Measurements from ENCODE around the gene ITM2B. TPM values are rescaled to one million over a fixed set of nuclear protein-coding genes. Genes with fewer than 3 reads are reported as not detected.
"Not testable (repeated sequence)": the region's sequence is repeated elsewhere in the genome, so short reads cannot be mapped to it uniquely, and the experiment has no call there.

The ITM2B gene
- polyA plus RNA-seq, 1 donor (not counting 4 experiments of a cell fraction or from before 2014, with no cell fraction given), result 401 TPM

DNA sequence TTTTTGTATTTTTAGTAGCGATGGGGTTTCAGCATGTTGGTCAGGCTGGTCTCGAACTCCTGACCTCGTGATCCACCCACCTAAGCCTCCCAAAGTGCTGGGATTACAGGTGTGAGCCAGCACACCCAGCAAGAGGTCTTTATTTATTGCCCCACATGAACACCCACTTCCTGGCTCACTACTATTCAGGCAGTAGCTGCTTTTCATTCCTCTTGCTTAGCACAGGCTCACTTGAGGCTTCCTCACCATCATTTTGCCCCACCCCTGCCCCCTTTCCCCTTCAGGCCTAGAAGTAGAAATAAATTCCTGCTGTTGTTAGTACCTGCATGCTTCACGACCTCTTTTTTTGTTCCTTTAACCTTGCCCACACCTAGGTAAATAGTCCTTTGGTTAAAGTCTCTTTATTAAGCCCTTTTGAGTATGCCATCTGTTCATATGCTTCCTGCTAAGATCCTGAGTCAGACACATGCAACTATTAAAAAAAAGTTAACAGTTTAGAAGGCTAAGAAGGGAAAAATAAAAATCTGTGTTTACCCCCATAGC, 33.5 kb upstream of the ITM2B start:
- dilution Hi-C loops (cut with MboI; ENCODE audit: extremely low pct_ligation_motif_present, low sequenced_read_pairs), result no loop called here
- H3K36me3 ChIP-seq (ENCODE audit: control insufficient read depth in 2 of 2, extremely low read depth in 1 of 2, insufficient read depth in 2 of 2, low read length in 2 of 2), result no peaks in the 10 kb centered on the region
- H3K9me1 ChIP-seq (ENCODE audit: control insufficient read depth, extremely low read depth, insufficient read depth, low read length), result no peaks in the 10 kb centered on the region
- no peak for TF ChIP-seq EZH2 (IDR thresholded peaks at IDR 0.05; ENCODE audit: low read length)
- H3K27me3 ChIP-seq (ENCODE audit: control insufficient read depth, extremely low read depth, insufficient read depth, low read length), result no peaks in the 10 kb centered on the region
- H3K9me3 ChIP-seq (ENCODE audit: control insufficient read depth, low read depth, low read length), result no peaks in the 10 kb centered on the region
- H3K9ac ChIP-seq (ENCODE audit: control insufficient read depth, extremely low read depth, insufficient read depth, low read length), result no peak overlapping the region
- no peak overlapping the region for H3K27ac ChIP-seq (ENCODE audit: control insufficient read depth, insufficient read depth, low read length)
- H3K4me3 ChIP-seq (ENCODE audit: control insufficient read depth in 2 of 3, extremely low read depth in 1 of 3, insufficient read depth in 2 of 3, low read depth in 1 of 3, low read length in 3 of 3), result no peak overlapping the region
- FAIRE-seq, result no peak
- no peaks in the 10 kb centered on the region for H4K20me1 ChIP-seq (ENCODE audit: control insufficient read depth, extremely low read depth, insufficient read depth, low read length)
- no peak overlapping the region for H3K4me2 ChIP-seq (ENCODE audit: control insufficient read depth, extremely low read depth, insufficient read depth, low read depth, low read length)
- no peak overlapping the region for H2AFZ ChIP-seq (ENCODE audit: control insufficient read depth, low read length)
- DNase-seq (ENCODE audit: low read depth, low spot score), result no peak
- H3K4me1 ChIP-seq (ENCODE audit: control insufficient read depth, extremely low read depth, insufficient read depth, low read length), result no peaks in the 10 kb centered on the region
- H3K79me2 ChIP-seq (ENCODE audit: control insufficient read depth, insufficient read depth, low read length), result no peaks in the 10 kb centered on the region

DNA sequence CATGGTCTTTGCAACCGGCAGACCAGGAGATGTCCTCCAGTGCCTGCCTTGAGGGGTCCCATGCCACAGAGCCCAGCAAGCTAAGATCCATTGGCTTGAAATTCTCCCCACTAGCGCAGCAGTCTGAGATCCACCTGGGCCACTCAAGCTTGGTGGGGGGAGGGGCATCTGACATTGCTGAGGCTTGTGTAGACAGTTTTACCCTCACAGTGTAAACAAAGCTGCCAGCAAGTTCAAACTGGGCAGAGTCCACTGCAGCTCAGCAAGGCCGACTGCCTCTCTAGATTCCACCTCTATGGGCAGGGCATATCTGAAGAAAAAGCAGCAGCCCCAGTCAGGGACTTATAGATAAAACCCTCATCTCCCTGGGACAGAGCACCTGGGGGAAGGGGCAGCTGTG, 32.0 kb upstream of the ITM2B start:
- Histone ChIP-seq H3K79me2 (ENCODE audit: control insufficient read depth, insufficient read depth, low read length) (no peaks in the 10 kb centered on the region), H4K20me1 (ENCODE audit: control insufficient read depth, extremely low read depth, insufficient read depth, low read length) (no peaks in the 10 kb centered on the region), H3K4me1 (ENCODE audit: control insufficient read depth, extremely low read depth, insufficient read depth, low read length) (no peaks in the 10 kb centered on the region), H3K36me3 (ENCODE audit: control insufficient read depth in 2 of 2, extremely low read depth in 1 of 2, insufficient read depth in 2 of 2, low read length in 2 of 2) (no peaks in the 10 kb centered on the region), H3K9me3 (ENCODE audit: control insufficient read depth, low read depth, low read length) (no peaks in the 10 kb centered on the region), H3K9ac (ENCODE audit: control insufficient read depth, extremely low read depth, insufficient read depth, low read length) (no peak overlapping the region), H3K4me3 (ENCODE audit: control insufficient read depth in 2 of 3, extremely low read depth in 1 of 3, insufficient read depth in 2 of 3, low read depth in 1 of 3, low read length in 3 of 3) (no peak overlapping the region), H3K27ac (ENCODE audit: control insufficient read depth, insufficient read depth, low read length) (no peak overlapping the region), H3K27me3 (ENCODE audit: control insufficient read depth, extremely low read depth, insufficient read depth, low read length) (no peaks in the 10 kb centered on the region), H3K9me1 (ENCODE audit: control insufficient read depth, extremely low read depth, insufficient read depth, low read length) (no peaks in the 10 kb centered on the region), H3K4me2 (ENCODE audit: control insufficient read depth, extremely low read depth, insufficient read depth, low read depth, low read length) (no peak overlapping the region), H2AFZ (ENCODE audit: control insufficient read depth, low read length) (no peak overlapping the region)
- dilution Hi-C loops (cut with MboI; ENCODE audit: extremely low pct_ligation_motif_present, low sequenced_read_pairs), result no loop called here
- DNase-seq (ENCODE audit: low read depth, low spot score) (no peak), FAIRE-seq (no peak)
- no peak for TF ChIP-seq EZH2 (IDR thresholded peaks at IDR 0.05; ENCODE audit: low read length)

DNA sequence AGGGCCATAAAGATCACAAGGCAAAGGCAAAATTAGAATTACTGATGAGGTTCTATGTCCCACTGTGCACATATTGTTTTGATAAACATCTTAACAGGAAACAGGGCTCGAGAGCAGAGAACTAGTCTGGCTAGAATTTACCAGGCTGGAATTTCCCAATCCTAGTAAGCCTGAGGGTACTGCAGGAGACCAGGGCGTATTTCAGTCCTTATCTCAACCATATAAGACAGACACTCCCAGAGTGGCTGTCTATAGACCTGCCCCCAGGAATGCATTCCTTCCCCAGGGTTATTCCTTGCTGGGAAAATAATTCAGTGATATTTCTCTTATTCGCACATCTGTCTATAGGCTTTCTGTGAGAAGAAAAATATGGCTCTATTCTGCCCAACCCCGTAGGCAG, 25.8 kb upstream of the ITM2B start:
- H3K4me2 ChIP-seq (ENCODE audit: control insufficient read depth, extremely low read depth, insufficient read depth, low read depth, low read length); H3K9me3 ChIP-seq (ENCODE audit: control insufficient read depth, low read depth, low read length); H3K27ac ChIP-seq (ENCODE audit: control insufficient read depth, insufficient read depth, low read length); FAIRE-seq; H3K9me1 ChIP-seq (ENCODE audit: control insufficient read depth, extremely low read depth, insufficient read depth, low read length); H3K4me3 ChIP-seq (ENCODE audit: control insufficient read depth in 2 of 3, extremely low read depth in 1 of 3, insufficient read depth in 2 of 3, low read depth in 1 of 3, low read length in 3 of 3); dilution Hi-C loops (cut with MboI; ENCODE audit: extremely low pct_ligation_motif_present, low sequenced_read_pairs); H3K27me3 ChIP-seq (ENCODE audit: control insufficient read depth, extremely low read depth, insufficient read depth, low read length); H3K79me2 ChIP-seq (ENCODE audit: control insufficient read depth, insufficient read depth, low read length); H3K4me1 ChIP-seq (ENCODE audit: control insufficient read depth, extremely low read depth, insufficient read depth, low read length); H4K20me1 ChIP-seq (ENCODE audit: control insufficient read depth, extremely low read depth, insufficient read depth, low read length); H3K36me3 ChIP-seq (ENCODE audit: control insufficient read depth in 2 of 2, extremely low read depth in 1 of 2, insufficient read depth in 2 of 2, low read length in 2 of 2); H2AFZ ChIP-seq (ENCODE audit: control insufficient read depth, low read length); DNase-seq (ENCODE audit: low read depth, low spot score); H3K9ac ChIP-seq (ENCODE audit: control insufficient read depth, extremely low read depth, insufficient read depth, low read length): not testable (repeated sequence)
